ENCODE measurements around the gene FRAS1. TPM values are rescaled to one million over a fixed set of nuclear protein-coding genes. Genes with fewer than 3 reads are reported as not detected.

FRAS1 gene
- total and polyA plus RNA-seq, 2 donors (not counting 1 experiment from before 2014, with no cell fraction given): 0.30 to 0.66 TPM

DNA sequence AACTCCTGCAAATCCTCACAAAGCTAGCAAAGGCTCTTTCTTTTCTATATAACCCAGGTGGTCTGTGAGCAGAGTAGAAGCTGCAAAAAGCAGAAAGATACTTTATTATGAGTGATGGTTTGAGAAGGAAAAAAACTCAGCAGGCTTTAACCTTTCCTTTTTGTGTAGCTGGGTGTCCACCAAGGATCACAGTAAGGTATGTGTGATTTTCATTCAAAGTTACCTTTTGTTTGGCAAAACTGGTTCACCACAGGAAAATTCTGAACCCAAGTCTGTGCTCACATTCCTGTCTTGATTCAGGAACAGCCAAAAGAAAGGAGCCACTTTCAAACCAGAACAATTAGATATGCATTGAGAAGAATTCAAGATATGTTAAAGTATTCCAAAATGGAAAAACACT, 35.7 kb downstream of the FRAS1 start:
- no peak overlapping the region for H2AFZ ChIP-seq (ENCODE audit: low read length)
- no peak overlapping the region for H3K4me2 ChIP-seq (ENCODE audit: extremely low read depth, insufficient read depth, low read length)
- no peaks in the 10 kb centered on the region for H3K4me1 ChIP-seq (ENCODE audit: control insufficient read depth, extremely low read depth, insufficient read depth, low read length)
- H3K27me3 ChIP-seq (ENCODE audit: control insufficient read depth, insufficient read depth, low read length): no peaks in the 10 kb centered on the region
- H3K36me3 ChIP-seq (ENCODE audit: control insufficient read depth, insufficient read depth, low read length): no peaks in the 10 kb centered on the region
- no peak for TF ChIP-seq EZH2 (IDR thresholded peaks at IDR 0.05; ENCODE audit: low read length, missing control alignments)
- TF ChIP-seq, protein P1, sequence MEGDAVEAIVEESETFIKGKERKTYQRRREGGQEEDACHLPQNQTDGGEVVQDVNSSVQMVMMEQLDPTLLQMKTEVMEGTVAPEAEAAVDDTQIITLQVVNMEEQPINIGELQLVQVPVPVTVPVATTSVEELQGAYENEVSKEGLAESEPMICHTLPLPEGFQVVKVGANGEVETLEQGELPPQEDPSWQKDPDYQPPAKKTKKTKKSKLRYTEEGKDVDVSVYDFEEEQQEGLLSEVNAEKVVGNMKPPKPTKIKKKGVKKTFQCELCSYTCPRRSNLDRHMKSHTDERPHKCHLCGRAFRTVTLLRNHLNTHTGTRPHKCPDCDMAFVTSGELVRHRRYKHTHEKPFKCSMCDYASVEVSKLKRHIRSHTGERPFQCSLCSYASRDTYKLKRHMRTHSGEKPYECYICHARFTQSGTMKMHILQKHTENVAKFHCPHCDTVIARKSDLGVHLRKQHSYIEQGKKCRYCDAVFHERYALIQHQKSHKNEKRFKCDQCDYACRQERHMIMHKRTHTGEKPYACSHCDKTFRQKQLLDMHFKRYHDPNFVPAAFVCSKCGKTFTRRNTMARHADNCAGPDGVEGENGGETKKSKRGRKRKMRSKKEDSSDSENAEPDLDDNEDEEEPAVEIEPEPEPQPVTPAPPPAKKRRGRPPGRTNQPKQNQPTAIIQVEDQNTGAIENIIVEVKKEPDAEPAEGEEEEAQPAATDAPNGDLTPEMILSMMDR (conservative IDR thresholded peaks at IDR 0.05 in 1 of 2, IDR thresholded peaks at IDR 0.05 in 1 of 2; ENCODE audit: low read depth in 1 of 2, low read length in 2 of 2): no peak
- no peaks in the 10 kb centered on the region for H3K9me3 ChIP-seq (ENCODE audit: control insufficient read depth, insufficient read depth, low read depth, low read length)
- no peaks in the 10 kb centered on the region for H4K20me1 ChIP-seq (ENCODE audit: control insufficient read depth, extremely low read depth, insufficient read depth, low read length)
- H3K27ac ChIP-seq (ENCODE audit: insufficient read depth, low read length): no peak overlapping the region
- H3K79me2 ChIP-seq (ENCODE audit: control insufficient read depth, insufficient read depth, low read length): no peaks in the 10 kb centered on the region
- no peak for DNase-seq (ENCODE audit: low read depth in 2 of 2)
- H3K9ac ChIP-seq (ENCODE audit: insufficient read depth, low read length): no peak overlapping the region
- H3K4me3 ChIP-seq (replicated peaks in 1 of 4; ENCODE audit: control extremely low read depth in 1 of 4, insufficient read depth in 1 of 4, low read depth in 3 of 4, low read length in 4 of 4): no peak overlapping the region

DNA sequence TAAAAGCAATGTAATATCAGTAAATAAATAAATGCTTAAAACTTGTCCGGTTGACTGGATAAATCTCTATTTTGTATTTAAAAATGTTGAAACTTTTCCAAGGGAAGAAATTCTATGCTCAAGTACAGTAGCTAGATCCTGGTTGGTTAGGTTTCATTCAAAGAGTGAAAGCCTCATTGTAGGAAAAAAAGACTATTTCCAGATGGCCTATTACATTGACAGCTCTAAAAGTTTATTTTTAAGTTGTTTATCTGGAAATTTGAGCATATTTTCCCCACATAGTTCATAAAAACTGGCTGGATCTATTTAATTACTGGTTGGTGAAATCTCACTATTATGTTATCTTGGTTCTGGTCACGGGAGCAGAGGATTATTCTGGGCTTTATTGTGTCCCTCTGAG, 38.0 kb downstream of the FRAS1 start:
- Histone ChIP-seq H3K9ac (ENCODE audit: insufficient read depth, low read length) (no peak overlapping the region), H2AFZ (ENCODE audit: low read length) (no peak overlapping the region), H4K20me1 (ENCODE audit: control insufficient read depth, extremely low read depth, insufficient read depth, low read length) (no peaks in the 10 kb centered on the region), H3K79me2 (ENCODE audit: control insufficient read depth, insufficient read depth, low read length) (no peaks in the 10 kb centered on the region), H3K36me3 (ENCODE audit: control insufficient read depth, insufficient read depth, low read length) (no peaks in the 10 kb centered on the region), H3K9me3 (ENCODE audit: control insufficient read depth, insufficient read depth, low read depth, low read length) (no peaks in the 10 kb centered on the region), H3K4me1 (ENCODE audit: control insufficient read depth, extremely low read depth, insufficient read depth, low read length) (no peaks in the 10 kb centered on the region), H3K4me2 (ENCODE audit: extremely low read depth, insufficient read depth, low read length) (no peak overlapping the region), H3K27ac (ENCODE audit: insufficient read depth, low read length) (no peak overlapping the region), H3K4me3 (replicated peaks in 1 of 4; ENCODE audit: control extremely low read depth in 1 of 4, insufficient read depth in 1 of 4, low read depth in 3 of 4, low read length in 4 of 4) (no peak overlapping the region), H3K27me3 (ENCODE audit: control insufficient read depth, insufficient read depth, low read length) (no peaks in the 10 kb centered on the region)
- TF ChIP-seq, protein P1 (conservative IDR thresholded peaks at IDR 0.05 in 1 of 2, IDR thresholded peaks at IDR 0.05 in 1 of 2; ENCODE audit: low read depth in 1 of 2, low read length in 2 of 2): no peak
- no peak for TF ChIP-seq EZH2 (IDR thresholded peaks at IDR 0.05; ENCODE audit: low read length, missing control alignments)
- no peak for DNase-seq (ENCODE audit: low read depth in 2 of 2)

DNA sequence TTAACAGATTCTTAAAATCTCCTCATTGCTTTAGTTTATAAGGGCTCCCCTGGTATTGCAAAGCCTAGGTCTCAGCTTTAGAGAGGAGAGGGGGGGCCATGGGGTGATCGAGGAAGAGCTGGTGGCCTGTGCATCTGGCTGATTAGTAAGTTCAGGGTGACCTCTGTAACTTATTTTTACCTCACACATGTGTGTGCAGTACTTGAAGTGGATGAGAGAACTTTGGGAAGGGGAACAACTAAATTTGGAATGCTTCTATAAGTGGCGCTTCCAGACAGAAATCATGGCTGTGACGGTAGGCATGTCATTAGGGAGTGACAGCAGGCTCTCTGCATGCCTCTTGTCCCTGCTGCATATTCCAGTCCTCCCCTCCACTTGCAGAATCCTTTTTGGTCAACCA, 41.9 kb downstream of the FRAS1 start:
- Histone ChIP-seq H3K9me3 (ENCODE audit: control insufficient read depth, insufficient read depth, low read depth, low read length) (no peaks in the 10 kb centered on the region), H3K79me2 (ENCODE audit: control insufficient read depth, insufficient read depth, low read length) (no peaks in the 10 kb centered on the region), H3K36me3 (ENCODE audit: control insufficient read depth, insufficient read depth, low read length) (no peaks in the 10 kb centered on the region), H3K27me3 (ENCODE audit: control insufficient read depth, insufficient read depth, low read length) (no peaks in the 10 kb centered on the region), H4K20me1 (ENCODE audit: control insufficient read depth, extremely low read depth, insufficient read depth, low read length) (no peaks in the 10 kb centered on the region), H3K9ac (ENCODE audit: insufficient read depth, low read length) (no peak overlapping the region), H3K4me3 (replicated peaks in 1 of 4; ENCODE audit: control extremely low read depth in 1 of 4, insufficient read depth in 1 of 4, low read depth in 3 of 4, low read length in 4 of 4) (no peak overlapping the region), H3K27ac (ENCODE audit: insufficient read depth, low read length) (no peak overlapping the region), H3K4me1 (ENCODE audit: control insufficient read depth, extremely low read depth, insufficient read depth, low read length) (no peaks in the 10 kb centered on the region), H3K4me2 (ENCODE audit: extremely low read depth, insufficient read depth, low read length) (no peak overlapping the region), H2AFZ (ENCODE audit: low read length) (no peak overlapping the region)
- TF ChIP-seq EZH2 (IDR thresholded peaks at IDR 0.05; ENCODE audit: low read length, missing control alignments): no peak
- TF ChIP-seq, protein P1 (conservative IDR thresholded peaks at IDR 0.05 in 1 of 2, IDR thresholded peaks at IDR 0.05 in 1 of 2; ENCODE audit: low read depth in 1 of 2, low read length in 2 of 2): no peak
- DNase-seq (ENCODE audit: low read depth in 2 of 2): no peak

Data from fibroblast of lung (primary cell).